NT2/D1 (cell line): Measurements from ENCODE around the gene MKRN2OS.

ENCODE experiments used
- SUZ12 ChIP-seq: IDR thresholded peaks from 2 replicates; pipeline ENCODE4 v1.6.1; 2011; ENCODE audit not compliant: insufficient read length, insufficient read depth; ENCODE audit errors: extremely low read depth
- YY1 ChIP-seq: IDR thresholded peaks from 2 replicates; pipeline ENCODE4 v1.6.1; 2011; ENCODE audit not compliant: insufficient read length, insufficient read depth
- ZNF274 ChIP-seq: IDR thresholded peaks from 2 replicates; pipeline ENCODE4 v1.6.1; 2011; ENCODE audit warnings: mild to moderate bottlenecking, low read depth, low read length

DNA sequence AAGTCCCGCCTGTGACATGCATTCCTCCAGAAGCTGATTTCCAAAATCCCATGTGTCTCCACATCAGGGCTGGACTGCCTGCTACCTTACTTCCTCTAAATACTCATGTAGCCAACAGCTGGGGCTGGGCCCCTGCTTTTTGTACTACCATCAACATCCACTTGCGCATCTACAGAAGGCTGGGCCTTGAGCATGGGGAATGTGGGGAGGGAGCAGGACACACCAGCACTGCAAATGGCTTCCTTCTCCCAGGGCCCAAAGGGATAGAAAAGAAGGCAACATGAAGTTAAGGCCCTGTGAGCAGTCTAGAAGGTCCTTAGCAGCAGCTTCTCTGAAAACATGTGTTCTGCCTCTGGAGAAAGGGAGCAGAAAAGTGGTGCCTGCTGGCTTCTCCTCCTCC, 38.8 kb upstream of the MKRN2OS start:
- no peak for TF ChIP-seq YY1
- TF ChIP-seq SUZ12, result no peak
- no peak for TF ChIP-seq ZNF274
